D721Med (cell line): ENCODE measurements around the gene STIMATE.

Experiments used
- DNase-seq: peaks from one replicate; pipeline ENCODE4 v3.0.0; 2011; ENCODE audit warnings: low spot score; ENCODE audit not compliant: insufficient read length
- FAIRE-seq: peaks from 2 replicates; lab custom pipeline; 2011; peaks lifted over from hg19 to GRCh38; lab: Jason Lieb, UNC
- CTCF ChIP-seq: IDR thresholded peaks from 2 replicates; pipeline ENCODE4 v1.5.1; 2012; ENCODE audit warnings: mild to moderate bottlenecking, control low read depth; ENCODE audit not compliant: insufficient read depth; ENCODE audit errors: missing control alignments

Gene STIMATE

GRCh38 chr3:52890735-52891134, 6.6 kb downstream of the STIMATE start:
- no peak for TF ChIP-seq CTCF
- DNase-seq (no peak), FAIRE-seq (no peak)

- DNase-seq (no peak), FAIRE-seq (no peak)
- TF ChIP-seq CTCF, result no peak
Observed at GRCh38 chr3:52889901-52890300, 7.4 kb downstream of the STIMATE start.

- FAIRE-seq, result no peak
- no peak for TF ChIP-seq CTCF
- no peak for DNase-seq
Observed at GRCh38 chr3:52887166-52887565, 10.2 kb downstream of the STIMATE start.

- DNase-seq (no peak), FAIRE-seq (no peak)
- no peak for TF ChIP-seq CTCF
Observed at GRCh38 chr3:52886049-52886730, 11.2 kb downstream of the STIMATE start.

GRCh38 chr3:52882377-52882776, 15.0 kb downstream of the STIMATE start:
- DNase-seq, result no peak
- no peak for FAIRE-seq
- no peak for TF ChIP-seq CTCF

GRCh38 chr3:52881871-52882270, 15.5 kb downstream of the STIMATE start:
- no peak for FAIRE-seq
- no peak for TF ChIP-seq CTCF
- no peak for DNase-seq

- FAIRE-seq (no peak), DNase-seq (no peak)
- no peak for TF ChIP-seq CTCF
Observed at GRCh38 chr3:52880474-52880873, 16.9 kb downstream of the STIMATE start.
